ENCODE measurements around the gene PRELID2. TPM values are rescaled to one million over a fixed set of nuclear protein-coding genes. Genes with fewer than 3 reads are reported as not detected.

The PRELID2 gene
- total RNA-seq, 4 donors from 2014 or later: 9.3 to 19.4 (median 15.7) TPM

DNA sequence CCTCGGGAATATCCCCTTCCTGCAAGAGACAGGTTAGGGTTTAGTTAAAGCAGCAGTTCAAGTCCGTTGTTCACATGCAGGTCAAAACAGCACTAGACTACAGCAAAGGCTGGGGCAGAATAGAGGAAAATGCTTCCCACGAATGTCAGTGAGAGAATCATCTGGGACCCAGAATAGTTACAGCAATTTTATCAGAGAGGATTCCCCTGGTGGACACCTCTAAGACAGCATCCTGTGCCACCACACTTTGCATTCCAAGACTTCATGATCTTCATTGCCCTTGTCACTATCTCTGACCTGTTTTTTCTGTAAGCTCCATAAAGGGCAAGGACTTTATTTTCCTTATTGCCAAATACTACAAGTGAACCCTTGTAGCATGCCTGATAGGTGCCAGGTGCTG is 24.8 kb upstream of the PRELID2 start:
- TF ChIP-seq CTCF (IDR thresholded peaks at IDR 0.05; ENCODE audit: low read depth): no peak

GRCh38 chr5:145859453-145859852 is 24.3 kb upstream of the PRELID2 start:
- no peak for TF ChIP-seq CTCF (IDR thresholded peaks at IDR 0.05; ENCODE audit: low read depth)

DNA sequence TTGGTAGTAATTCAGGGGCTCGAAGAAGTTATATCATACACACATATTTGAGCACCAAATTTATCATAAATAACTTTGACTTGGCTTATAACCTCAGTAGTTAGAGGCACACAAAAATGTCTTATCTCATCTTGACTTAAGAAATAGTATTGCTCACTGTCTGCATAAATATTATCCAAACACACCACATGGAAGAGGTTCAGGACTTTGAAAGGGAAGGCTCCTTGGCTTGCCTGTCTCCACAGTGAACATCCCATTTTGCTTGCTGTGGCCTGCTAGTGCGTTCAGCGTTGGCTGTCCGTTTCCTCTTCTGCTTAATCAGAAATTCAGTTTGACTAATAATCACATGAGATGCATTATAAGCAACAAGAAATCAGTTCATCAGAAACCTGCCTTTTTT is 23.8 kb upstream of the PRELID2 start:
- no peak for TF ChIP-seq CTCF (IDR thresholded peaks at IDR 0.05; ENCODE audit: low read depth)

GRCh38 chr5:145856285-145856818 is 21.2 kb upstream of the PRELID2 start:
- no peak for TF ChIP-seq CTCF (IDR thresholded peaks at IDR 0.05; ENCODE audit: low read depth)

GRCh38 chr5:145855763-145856267 is 20.7 kb upstream of the PRELID2 start:
- no peak for TF ChIP-seq CTCF (IDR thresholded peaks at IDR 0.05; ENCODE audit: low read depth)

DNA sequence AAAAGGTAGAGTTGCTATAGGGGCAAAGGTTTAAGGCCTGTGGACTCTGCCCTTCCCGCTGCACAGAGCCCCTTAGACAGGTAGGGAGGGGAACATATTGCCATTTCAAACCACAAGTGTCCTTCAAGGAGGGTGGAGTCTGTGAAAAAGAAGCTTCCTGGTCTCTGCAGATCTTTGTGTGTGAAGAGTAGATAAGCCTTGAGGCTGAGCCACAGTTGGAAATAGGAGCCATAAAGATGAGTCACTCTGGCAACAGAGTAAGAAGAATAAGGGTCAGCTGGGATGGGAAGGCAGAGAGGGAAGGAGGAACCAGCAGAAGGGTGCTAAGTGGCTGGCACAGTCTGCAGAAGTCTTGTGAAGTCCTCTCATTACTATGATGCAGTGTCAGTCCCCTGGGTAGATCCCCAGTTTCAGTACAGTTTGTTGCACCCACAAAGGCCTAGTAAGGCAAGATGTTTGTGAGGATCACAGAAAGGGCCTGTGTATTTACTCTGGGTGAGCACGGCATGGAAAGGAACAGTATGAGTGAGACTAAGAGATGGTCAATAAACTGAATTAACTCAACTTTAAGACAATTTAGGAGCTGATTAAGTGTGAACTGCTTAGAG is 19.6 kb upstream of the PRELID2 start:
- TF ChIP-seq CTCF (IDR thresholded peaks at IDR 0.05; ENCODE audit: low read depth): no peak

- TF ChIP-seq CTCF (IDR thresholded peaks at IDR 0.05; ENCODE audit: low read depth): no peak
Observed at GRCh38 chr5:145853781-145854376, 18.7 kb upstream of the PRELID2 start.
